Mesenchymal stem cell (in vitro differentiated cells and primary cell): Measurements from ENCODE around the gene CHMP2B. TPM values are rescaled to one million over a fixed set of nuclear protein-coding genes. Genes with fewer than 3 reads are reported as not detected.
"Not testable (repeated sequence)": the region's sequence is repeated elsewhere in the genome, so short reads cannot be mapped to it uniquely, and the experiment has no call there.

Source experiments
- DNase-seq: peaks from one replicate; pipeline ENCODE4 v3.0.0-alpha.2; 2013
- H2AFZ ChIP-seq: one replicate; pipeline ENCODE4 v1.6.1; 2013; ENCODE audit warnings: low read depth, mild to moderate bottlenecking, control low read depth, inconsistent platforms, low read length, moderate library complexity
- H2AK5ac ChIP-seq: 2 replicates; pipeline ENCODE4 v1.6.1; 2013; ENCODE audit warnings: low read length, moderate library complexity, mild to moderate bottlenecking, inconsistent platforms; ENCODE audit not compliant: severe bottlenecking
- H2BK120ac ChIP-seq: one replicate; pipeline ENCODE4 v1.6.1; 2013; ENCODE audit warnings: low read depth, mild to moderate bottlenecking, inconsistent platforms, low read length, moderate library complexity
- H2BK12ac ChIP-seq, 2 experiments: one replicate each; pipeline ENCODE4 v1.6.1; 2013; ENCODE audit warnings: inconsistent platforms in 2 of 2, low read length in 2 of 2, mild to moderate bottlenecking in 2 of 2, moderate library complexity in 2 of 2, control low read depth in 1 of 2
- H2BK15ac ChIP-seq: one replicate; pipeline ENCODE4 v1.6.1; 2013; ENCODE audit warnings: mild to moderate bottlenecking, low read depth, inconsistent platforms; ENCODE audit not compliant: poor library complexity, severe bottlenecking
- H2BK5ac ChIP-seq: 2 replicates; pipeline ENCODE4 v1.6.1; 2013; ENCODE audit warnings: low read depth, mild to moderate bottlenecking, low read length, control low read depth, inconsistent platforms; ENCODE audit not compliant: poor library complexity, severe bottlenecking
- H3K14ac ChIP-seq, 2 experiments: one replicate each; pipeline ENCODE4 v1.6.1; 2013; ENCODE audit warnings: inconsistent platforms in 2 of 2, low read length in 2 of 2, control low read depth in 1 of 2, mild to moderate bottlenecking in 1 of 2, moderate library complexity in 1 of 2
- H3K18ac ChIP-seq, 2 experiments: one replicate each; pipeline ENCODE4 v1.6.1; 2013; ENCODE audit warnings: inconsistent platforms in 2 of 2, low read length in 2 of 2, control low read depth in 1 of 2, low read depth in 1 of 2, mild to moderate bottlenecking in 1 of 2
- H3K23ac ChIP-seq, 2 experiments: one replicate each; pipeline ENCODE4 v1.6.1; 2013; ENCODE audit warnings: inconsistent platforms in 2 of 2, low read length in 2 of 2, mild to moderate bottlenecking in 2 of 2, moderate library complexity in 2 of 2, control low read depth in 1 of 2
- H3K27ac ChIP-seq: 2 replicates; pipeline ENCODE4 v1.5.1; 2013; ENCODE audit warnings: mild to moderate bottlenecking, moderate library complexity, low read length, control low read depth, inconsistent platforms; ENCODE audit not compliant: poor library complexity, severe bottlenecking
- H3K27me3 ChIP-seq, 2 experiments: 2 replicates each; pipeline versions ENCODE4 v1.6.1 to v1.7.0; 2013; ENCODE audit warnings: low read length in 2 of 2, mild to moderate bottlenecking in 2 of 2, moderate library complexity in 2 of 2, control low read depth in 1 of 2, inconsistent platforms in 1 of 2; ENCODE audit not compliant: control insufficient read depth in 1 of 2, insufficient read depth in 1 of 2
- H3K36me3 ChIP-seq, 2 experiments: 2 replicates each; pipeline versions ENCODE4 v1.6.1 to v1.7.0; 2013; ENCODE audit warnings: low read length in 2 of 2, control low read depth in 1 of 2, inconsistent platforms in 1 of 2, low read depth in 1 of 2, mild to moderate bottlenecking in 1 of 2; ENCODE audit not compliant: insufficient read depth in 2 of 2, control insufficient read depth in 1 of 2
- H3K4ac ChIP-seq, 2 experiments: one replicate each; pipeline ENCODE4 v1.6.1; 2013; ENCODE audit warnings: inconsistent platforms in 2 of 2, low read length in 2 of 2, mild to moderate bottlenecking in 2 of 2, moderate library complexity in 2 of 2, control low read depth in 1 of 2, low read depth in 1 of 2
- H3K4me1 ChIP-seq: 2 replicates; pipeline ENCODE4 v1.6.1; 2013; ENCODE audit warnings: low read depth, low read length, control low read depth; ENCODE audit not compliant: control insufficient read depth, insufficient read depth
- H3K4me2 ChIP-seq: 2 replicates; pipeline ENCODE4 v1.6.1; 2013; ENCODE audit warnings: low read length, mild to moderate bottlenecking, inconsistent platforms; ENCODE audit not compliant: poor library complexity, severe bottlenecking
- H3K4me3 ChIP-seq, 2 experiments: 2 replicates each; pipeline versions ENCODE4 v1.5.1 to v1.7.0; 2013; ENCODE audit warnings: low read length in 2 of 2, mild to moderate bottlenecking in 2 of 2, control low read depth in 1 of 2, low read depth in 1 of 2; ENCODE audit not compliant: insufficient read depth in 1 of 2
- H3K79me1 ChIP-seq: replicated peaks from 2 replicates; pipeline ENCODE4 v1.6.1; 2013; ENCODE audit warnings: mild to moderate bottlenecking, control low read depth, low read length, inconsistent platforms; ENCODE audit not compliant: poor library complexity, severe bottlenecking
- H3K9ac ChIP-seq: 2 replicates; pipeline ENCODE4 v1.7.0; 2013; ENCODE audit warnings: mild to moderate bottlenecking, low read length, moderate library complexity
- H3K9me3 ChIP-seq: 2 replicates; pipeline ENCODE4 v1.7.0; 2013; ENCODE audit warnings: mild to moderate bottlenecking, low read length; ENCODE audit not compliant: control insufficient read depth
- H4K8ac ChIP-seq: one replicate; pipeline ENCODE4 v1.6.1; 2013; ENCODE audit warnings: inconsistent platforms, mild to moderate bottlenecking, low read length, moderate library complexity
- H4K91ac ChIP-seq: one replicate; pipeline ENCODE4 v1.6.1; 2013; ENCODE audit warnings: mild to moderate bottlenecking, low read length, inconsistent platforms
- WGBS: methylation state at CpG from one replicate; pipeline ENCODE4 v1.1.7; 2013; ENCODE audit warnings: mixed read lengths; 5-methylcytosine and 5-hydroxymethylcytosine counted together
- small RNA-seq: library from polyadenylated mRNA; stranded (forward); fragments of <200 nt; extraction: miRNeasy Mini kit (QIAGEN cat#:217004); gene quantifications from one replicate; pipeline ENCODE3, GENCODE V24; 2013; ENCODE audit warnings: low read depth

The CHMP2B gene

GRCh38 chr3:87288446-87288845 is 61.3 kb downstream of the CHMP2B start:
- Histone ChIP-seq H2AK5ac (no peak overlapping the region), H3K4me1 (no peaks in the 10 kb centered on the region), H3K9me3 (no peaks in the 10 kb centered on the region), H2AFZ (no peak overlapping the region), H3K14ac (no peak overlapping the region), H3K27ac (no peak overlapping the region), H3K4ac (no peak overlapping the region), H3K4me2 (no peak overlapping the region), H4K8ac (no peak overlapping the region), H3K79me1 (no peaks in the 10 kb centered on the region), H3K27me3 (no peaks in the 10 kb centered on the region), H3K23ac (no peak overlapping the region), H2BK12ac (no peak overlapping the region), H3K36me3 (no peaks in the 10 kb centered on the region), H2BK15ac (no peak overlapping the region), H4K91ac (no peak overlapping the region), H3K18ac (no peak overlapping the region), H2BK5ac (no peak overlapping the region), H3K4me3 (no peak overlapping the region), H3K9ac (no peak overlapping the region), H2BK120ac (no peak overlapping the region)
- 86% methylated on average over 7 of the region's 8 CpGs for WGBS
- no peak for DNase-seq

GRCh38 chr3:87298111-87298718 is 71.1 kb downstream of the CHMP2B start:
- Histone ChIP-seq H3K23ac (no peak overlapping the region), H3K4me2 (no peak overlapping the region), H2BK5ac (no peak overlapping the region), H3K14ac (no peak overlapping the region), H2AFZ (no peak overlapping the region), H2BK15ac (no peak overlapping the region), H3K9ac (no peak overlapping the region), H3K4me3 (no peak overlapping the region), H4K8ac (no peak overlapping the region), H2BK120ac (no peak overlapping the region), H3K4ac (no peak overlapping the region), H2BK12ac (no peak overlapping the region), H3K27me3 (no peaks in the 10 kb centered on the region), H3K27ac (no peak overlapping the region), H3K36me3 (no peaks in the 10 kb centered on the region), H3K4me1 (no peaks in the 10 kb centered on the region), H4K91ac (no peak overlapping the region), H3K9me3 (no peaks in the 10 kb centered on the region), H2AK5ac (no peak overlapping the region), H3K79me1 (no peaks in the 10 kb centered on the region), H3K18ac (no peak overlapping the region)
- WGBS: 29% methylated on average over 2 of the region's 3 CpGs
- peak; percentile 39 for DNase-seq

- H2BK15ac ChIP-seq, H2BK5ac ChIP-seq, H4K8ac ChIP-seq, H3K4me1 ChIP-seq, H4K91ac ChIP-seq, H3K79me1 ChIP-seq, H2BK12ac ChIP-seq, H3K4me2 ChIP-seq, H3K9ac ChIP-seq, H2AK5ac ChIP-seq, H3K27me3 ChIP-seq, H3K36me3 ChIP-seq, H3K23ac ChIP-seq, H3K4me3 ChIP-seq, H3K14ac ChIP-seq, H3K18ac ChIP-seq, H2AFZ ChIP-seq, DNase-seq, H2BK120ac ChIP-seq, H3K4ac ChIP-seq, H3K9me3 ChIP-seq, H3K27ac ChIP-seq: not testable (repeated sequence)
- WGBS: no CpG with 5 or more reads among the region's 1 CpG
Observed at GRCh38 chr3:87305031-87305430, 77.9 kb downstream of the CHMP2B start.

Small RNA genes lying within 50 kb of the gene (small RNA-seq; reads per million reads assigned to genes)
- not detected for gene MIR4795
